NCI-H1694 (cell line): ENCODE results near the gene TMEM120A.

Source experiments
- DNase-seq: peaks from one replicate; lab custom pipeline; 2025; lab: John Stamatoyannopoulos, UW

The TMEM120A gene

GRCh38 chr7:75957021-75957736 is 37.2 kb downstream of the TMEM120A start:
- DNase-seq, result no peak

DNA sequence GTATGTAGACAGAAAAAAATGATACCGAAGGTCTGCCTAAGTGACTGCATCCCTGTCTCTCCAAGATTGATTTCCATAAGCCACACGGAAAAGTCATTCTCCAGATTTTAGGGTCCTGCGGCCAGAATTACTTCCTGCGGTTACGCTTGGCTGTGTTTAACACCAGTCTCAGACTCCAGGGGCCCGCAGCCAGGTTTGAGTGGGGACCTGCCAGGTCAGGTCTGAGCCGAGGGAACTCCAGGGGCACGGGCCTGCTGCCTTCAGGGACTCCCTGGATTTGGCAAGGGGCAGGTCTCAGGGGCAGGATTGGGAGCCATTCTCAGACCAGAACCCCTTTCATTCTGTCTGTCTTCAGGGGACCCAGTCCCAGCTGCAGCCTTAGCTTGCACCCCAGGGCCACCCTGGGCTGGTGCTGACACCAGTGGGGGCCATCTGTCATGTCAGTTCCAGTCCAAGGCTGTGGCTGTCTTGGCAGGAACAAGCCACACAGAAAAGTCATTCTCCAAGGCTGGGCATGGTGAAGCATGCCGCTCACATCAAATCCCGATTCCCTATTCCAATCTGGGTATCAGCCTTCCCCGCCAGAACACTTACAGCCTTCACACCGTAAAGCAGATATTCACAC is 39.0 kb downstream of the TMEM120A start:
- no peak for DNase-seq

- DNase-seq, result no peak
Measured at GRCh38 chr7:75953931-75954330, 40.5 kb downstream of the TMEM120A start.

- DNase-seq, result no peak
Measured at GRCh38 chr7:75953431-75953830, 41.0 kb downstream of the TMEM120A start.

GRCh38 chr7:75951506-75951905 is 42.9 kb downstream of the TMEM120A start:
- no peak for DNase-seq

DNA sequence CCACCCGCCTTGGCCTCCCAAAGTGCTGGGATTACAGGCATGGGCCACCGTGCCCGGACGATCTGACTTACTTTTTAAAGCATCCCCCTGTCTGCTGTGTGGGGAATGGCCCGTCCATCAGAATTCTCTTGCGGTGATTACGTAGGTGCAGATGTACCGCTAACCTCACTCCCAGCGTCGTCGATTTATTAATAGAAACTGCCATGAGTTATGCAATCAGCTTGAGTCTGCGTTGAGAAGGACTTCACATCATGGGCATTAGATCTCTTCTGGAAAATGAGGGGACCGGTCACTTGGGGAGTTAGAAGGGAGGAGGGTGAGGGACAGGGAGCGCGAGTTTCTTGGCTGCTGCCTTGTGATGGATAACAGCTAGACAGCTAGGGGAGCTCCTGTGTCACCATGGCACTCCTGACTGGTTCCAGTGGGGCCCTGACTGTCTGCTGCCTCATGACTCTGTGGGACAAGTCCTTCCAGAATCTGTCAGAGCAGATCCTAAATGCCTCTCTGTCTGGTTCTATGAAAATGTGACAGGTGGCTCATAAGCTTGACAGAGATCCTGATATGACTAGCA is 44.2 kb downstream of the TMEM120A start:
- no peak for DNase-seq

DNA sequence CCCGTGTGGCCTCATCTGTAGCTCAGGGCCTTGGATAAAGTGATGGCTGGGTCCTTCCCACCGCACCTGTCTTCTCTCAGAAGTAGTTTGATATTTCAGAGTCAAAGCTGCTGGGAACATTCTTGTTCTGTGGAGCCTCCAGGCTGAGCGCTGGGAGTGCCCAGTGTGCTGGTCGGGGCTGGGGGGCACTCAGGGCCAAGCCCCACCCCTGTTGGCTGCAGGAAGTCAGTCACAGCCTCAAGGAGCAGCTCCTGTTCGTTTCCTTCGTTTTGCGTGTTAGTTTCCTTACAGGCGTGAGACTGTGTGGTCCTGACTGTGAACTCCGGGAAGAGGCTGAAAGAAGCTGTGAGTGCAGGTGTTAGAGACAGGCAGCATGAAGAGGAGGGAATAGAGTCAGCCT is 46.2 kb downstream of the TMEM120A start:
- DNase-seq, result no peak

GRCh38 chr7:75946207-75946855 is 48.1 kb downstream of the TMEM120A start:
- no peak for DNase-seq

DNA sequence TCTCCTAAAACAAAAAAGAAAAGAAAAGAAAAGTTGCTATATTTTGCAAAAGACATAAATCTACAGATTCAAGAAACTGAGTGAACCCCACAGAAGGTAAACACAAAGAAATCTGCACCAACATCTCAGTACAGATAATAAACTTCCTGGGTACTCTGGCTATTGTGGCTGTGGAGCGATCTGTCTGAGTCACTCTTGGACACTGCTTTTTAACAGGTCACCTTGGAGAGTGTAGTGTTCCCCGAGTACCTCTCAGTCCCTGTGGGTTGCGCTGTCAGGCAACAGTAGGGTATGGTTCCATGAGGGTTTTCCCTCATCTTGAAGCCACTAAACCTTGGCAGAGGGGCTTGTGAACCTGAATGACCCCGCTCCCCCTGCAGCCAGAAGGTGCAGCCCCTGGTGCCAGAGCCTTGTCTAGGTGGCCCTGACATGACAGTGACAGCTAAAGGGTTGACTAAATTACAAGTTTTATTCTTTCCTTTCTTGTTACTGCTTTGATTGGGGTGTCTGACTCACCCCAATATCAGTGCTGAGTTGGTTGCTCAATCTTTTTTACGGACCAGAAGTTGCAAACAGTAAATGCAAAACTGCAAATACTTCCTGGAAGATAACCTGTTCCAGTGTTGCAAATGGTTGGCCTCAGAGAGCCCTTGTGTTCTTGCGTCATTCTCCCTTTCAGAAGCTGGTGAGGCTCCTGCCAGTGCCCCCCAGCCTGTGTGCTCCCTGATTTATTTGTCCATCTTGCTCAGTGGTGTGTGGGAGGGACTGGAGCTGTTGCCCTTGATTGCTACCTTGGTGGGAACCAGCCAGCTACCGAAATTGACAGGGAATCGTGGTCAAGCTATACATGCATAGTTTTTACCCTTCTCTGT is 48.9 kb downstream of the TMEM120A start:
- DNase-seq, result no peak

DNA sequence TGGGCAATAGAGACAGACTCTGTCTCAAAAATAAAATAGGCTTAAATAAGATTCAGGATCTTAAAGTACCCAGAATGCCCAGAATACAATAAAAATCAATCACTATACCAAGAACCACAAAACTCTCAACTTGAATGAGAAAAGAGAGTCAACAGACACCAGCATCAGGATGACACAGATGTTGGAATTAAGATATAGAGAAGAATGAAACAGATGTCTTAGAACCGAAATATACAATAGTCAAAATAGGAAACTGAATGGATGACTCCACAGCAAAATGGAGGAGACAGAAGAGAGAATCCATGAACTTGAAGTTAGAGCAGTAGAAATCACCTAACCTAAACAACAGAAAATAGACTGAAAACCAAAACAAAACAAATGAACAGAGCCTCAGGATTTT is 49.9 kb downstream of the TMEM120A start:
- DNase-seq, result no peak

DNA sequence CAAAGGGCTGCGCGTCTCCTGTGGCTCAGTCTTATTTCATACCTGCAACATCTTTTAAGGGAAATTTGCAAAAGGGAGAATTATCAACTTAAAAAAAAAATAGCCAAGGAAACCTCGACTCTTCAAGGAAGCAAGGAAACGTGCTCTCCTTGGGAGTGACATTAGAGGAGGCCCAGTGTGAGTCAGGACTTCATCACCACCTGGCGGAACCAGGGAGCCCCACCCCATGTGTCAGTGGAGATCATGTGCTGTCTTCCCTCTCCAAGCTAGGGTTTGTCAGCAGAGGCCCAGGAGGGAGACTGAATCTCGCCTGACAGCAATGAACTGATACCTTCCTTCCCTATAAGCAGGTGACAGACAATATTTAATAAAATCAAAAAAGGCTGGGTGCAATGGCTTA is 50.5 kb downstream of the TMEM120A start:
- no peak for DNase-seq

DNA sequence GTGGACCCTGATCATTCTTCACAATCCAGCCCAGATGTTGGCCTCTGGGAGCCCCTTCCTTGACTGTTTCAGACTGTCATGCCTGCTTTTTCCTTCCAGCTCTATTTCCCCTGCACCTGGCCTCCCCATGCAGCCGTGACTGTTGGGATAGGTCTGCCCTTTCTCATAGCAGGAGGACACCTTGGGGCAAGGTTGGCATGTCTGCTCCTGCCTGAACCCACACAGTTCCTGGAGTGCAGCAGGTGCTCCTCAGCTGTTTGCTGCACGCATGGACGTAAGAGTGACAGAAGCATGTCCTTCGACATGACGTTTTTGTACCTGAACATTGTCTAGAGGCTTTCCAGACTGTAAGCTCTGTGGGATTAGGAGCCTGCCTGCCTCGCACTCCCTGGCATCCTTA is 55.5 kb downstream of the TMEM120A start:
- no peak for DNase-seq

DNA sequence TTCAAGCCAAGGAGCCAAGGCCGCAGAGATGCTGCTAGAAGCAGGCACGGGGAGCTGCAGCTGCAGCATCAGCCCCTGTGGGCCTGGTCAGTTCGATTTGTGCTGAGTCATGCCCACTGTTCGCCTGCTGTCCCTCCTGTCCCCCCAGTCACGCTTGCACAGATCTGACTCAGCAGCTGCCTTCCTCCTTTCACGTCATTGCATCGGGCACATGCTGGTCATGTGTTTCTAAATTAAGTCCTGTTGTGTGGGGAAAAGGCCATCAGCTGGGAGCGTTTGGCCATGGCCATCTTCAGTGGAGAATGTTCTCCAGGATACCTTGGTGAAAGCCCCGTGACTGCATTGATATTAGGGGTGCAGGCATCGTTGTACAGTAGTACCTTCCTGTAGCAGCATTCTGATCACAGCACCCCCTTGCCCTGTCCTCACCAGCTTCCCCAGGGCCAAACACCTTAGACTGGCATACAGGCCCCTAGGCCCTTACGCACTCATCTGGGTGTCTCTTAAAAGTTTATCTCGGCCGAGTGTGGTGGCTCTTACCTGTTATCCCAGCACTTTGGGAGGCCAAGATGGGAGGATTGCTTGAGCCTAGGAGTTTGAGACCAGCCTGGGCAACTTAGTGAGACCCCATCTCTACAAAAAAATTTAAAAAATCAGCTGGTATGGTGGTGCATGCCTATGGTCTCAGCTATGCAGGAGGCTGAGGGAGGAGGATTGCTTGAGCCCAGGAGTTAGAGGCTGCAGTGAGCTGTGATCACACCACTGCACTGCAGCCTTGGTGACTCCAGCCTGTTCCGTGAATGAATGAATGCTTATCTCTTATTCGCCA is 56.2 kb downstream of the TMEM120A start:
- DNase-seq, result no peak
